HG02970 (cell line): ENCODE measurements around the gene ZP3.
"Not testable (repeated sequence)": the region's sequence is repeated elsewhere in the genome, so short reads cannot be mapped to it uniquely, and the experiment has no call there.

Experiments used
- ATAC-seq: cut with Tn5 transposase; IDR thresholded peaks from one replicate; pipeline ENCODE4 v1.9.1; 2021; ENCODE audit warnings: mild to moderate bottlenecking, moderate library complexity, moderate number of reproducible peaks; ENCODE audit not compliant: unreplicated experiment, low FRiP score

The ZP3 gene

DNA sequence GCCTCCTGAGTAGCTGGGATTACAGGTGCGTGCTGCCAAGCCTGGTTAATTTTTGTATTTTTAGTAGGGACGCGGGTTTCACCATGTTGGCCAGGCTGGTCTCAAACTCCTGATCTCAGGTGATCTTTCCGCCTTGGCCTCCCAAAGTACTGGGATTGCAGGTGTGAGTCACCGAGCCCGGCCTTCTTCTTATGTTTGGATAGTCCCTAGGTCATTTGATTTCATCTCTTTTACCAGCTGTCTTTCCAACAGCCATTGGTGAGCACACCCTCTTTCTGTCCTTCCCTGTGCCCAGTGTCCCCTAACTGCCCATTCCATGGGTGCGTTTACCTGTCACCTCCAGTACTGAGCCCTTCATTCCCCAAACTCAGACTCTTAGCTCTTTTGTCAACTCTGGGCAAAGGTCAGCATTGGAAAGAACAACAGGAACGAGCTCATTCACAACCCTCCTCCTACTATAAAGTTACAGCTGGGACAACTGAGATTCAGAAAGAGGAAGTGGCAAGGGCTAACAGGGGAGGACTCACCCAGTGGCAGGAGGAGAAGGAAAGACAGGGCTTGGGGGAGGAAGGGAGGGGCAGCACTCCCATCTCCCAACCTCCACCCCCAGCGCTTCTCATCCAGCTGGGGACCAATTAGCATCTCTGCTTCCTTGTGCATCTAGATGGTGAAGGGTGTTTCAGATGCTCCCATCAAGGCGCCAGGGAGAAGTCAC, 20.8 kb upstream of the ZP3 start:
- ATAC-seq: no peak

- no peak for ATAC-seq
Measured at GRCh38 chr7:76405738-76406137, 19.0 kb upstream of the ZP3 start.

DNA sequence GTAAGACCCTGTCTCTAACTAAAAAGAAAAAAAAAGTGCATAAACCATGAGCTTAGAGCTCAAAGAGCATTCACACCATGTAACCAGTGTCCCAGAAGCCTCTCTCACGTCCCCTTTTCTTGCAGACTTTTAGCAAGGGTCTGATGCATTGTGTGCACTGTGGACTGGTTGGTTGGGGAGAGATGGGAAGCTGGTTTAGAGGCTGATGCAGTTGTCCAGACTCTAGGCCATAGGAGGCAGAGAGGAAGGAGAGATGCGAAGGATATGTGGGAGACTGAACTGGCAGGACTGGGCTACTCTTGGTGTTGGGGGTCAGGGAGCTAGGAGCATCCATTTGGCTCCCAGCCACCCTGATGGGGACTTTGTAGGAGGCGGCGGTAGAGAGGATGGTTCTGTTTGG, 17.0 kb upstream of the ZP3 start:
- ATAC-seq: no peak

DNA sequence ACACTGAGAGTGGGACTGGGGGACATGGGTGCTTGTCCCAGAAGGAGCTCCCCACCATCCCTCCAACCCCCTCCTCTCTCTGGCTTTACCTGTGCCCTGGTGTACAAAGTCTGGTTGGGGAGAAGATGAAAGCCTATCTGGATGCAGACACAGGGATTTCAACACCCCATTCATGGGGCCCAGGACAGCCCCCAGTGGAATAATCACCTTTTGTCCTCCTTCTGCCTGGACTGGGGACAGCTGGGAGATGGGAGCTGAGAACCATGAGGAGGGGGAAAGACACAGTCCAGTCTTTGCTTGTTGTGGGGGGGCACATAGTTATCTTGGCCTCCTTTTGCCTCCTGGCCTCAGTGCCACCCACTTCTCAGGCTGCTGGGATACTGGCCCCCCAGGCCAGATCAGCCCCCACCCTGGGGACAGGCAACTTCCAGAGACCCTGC, 16.6 kb upstream of the ZP3 start:
- no peak for ATAC-seq

- ATAC-seq: no peak
Measured at GRCh38 chr7:76409537-76409936, 15.2 kb upstream of the ZP3 start, which contains the start of gene SSC4D. SSC4D (minus strand) TSS chr7:76409697; CDS start chr7:76404439, 5,258 bp downstream.

GRCh38 chr7:76411626-76412025, 13.1 kb upstream of the ZP3 start:
- ATAC-seq: no peak

- ATAC-seq: no peak
Measured at GRCh38 chr7:76412249-76412648, 12.5 kb upstream of the ZP3 start.

DNA sequence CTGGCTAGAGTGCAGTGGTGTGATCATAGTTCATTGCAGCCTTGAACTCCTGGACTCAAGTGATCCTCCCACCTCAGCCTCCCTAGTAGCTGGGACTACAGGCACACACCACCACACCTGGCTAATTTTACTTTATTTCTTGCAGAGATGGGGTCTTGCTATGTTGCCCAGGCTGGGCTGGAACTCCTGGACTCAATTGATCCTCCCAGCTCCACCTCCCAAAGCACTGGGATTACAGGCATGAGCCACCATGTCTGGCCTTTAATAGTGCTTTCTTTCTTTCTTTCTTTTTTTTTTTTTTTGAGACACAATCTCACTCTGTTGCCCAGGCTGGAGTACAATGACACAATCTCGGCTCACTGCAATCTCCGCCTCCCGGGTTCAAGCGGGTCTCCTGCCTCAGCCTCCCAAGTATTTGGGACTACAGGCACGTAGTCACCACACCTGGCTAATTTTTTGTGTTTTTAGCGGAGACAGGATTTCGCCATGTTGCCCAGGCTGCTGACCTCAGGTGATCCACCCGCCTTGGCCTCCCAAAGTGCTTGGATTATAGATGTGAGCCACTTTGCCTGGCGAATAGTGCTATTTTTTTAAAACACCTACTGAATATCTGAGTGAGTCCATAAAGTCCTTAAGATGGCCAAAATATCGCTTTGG, 7.0 kb upstream of the ZP3 start:
- ATAC-seq: not testable (repeated sequence)

- not testable (repeated sequence) for ATAC-seq
Measured at GRCh38 chr7:76421097-76421496, 3.7 kb upstream of the ZP3 start.

DNA sequence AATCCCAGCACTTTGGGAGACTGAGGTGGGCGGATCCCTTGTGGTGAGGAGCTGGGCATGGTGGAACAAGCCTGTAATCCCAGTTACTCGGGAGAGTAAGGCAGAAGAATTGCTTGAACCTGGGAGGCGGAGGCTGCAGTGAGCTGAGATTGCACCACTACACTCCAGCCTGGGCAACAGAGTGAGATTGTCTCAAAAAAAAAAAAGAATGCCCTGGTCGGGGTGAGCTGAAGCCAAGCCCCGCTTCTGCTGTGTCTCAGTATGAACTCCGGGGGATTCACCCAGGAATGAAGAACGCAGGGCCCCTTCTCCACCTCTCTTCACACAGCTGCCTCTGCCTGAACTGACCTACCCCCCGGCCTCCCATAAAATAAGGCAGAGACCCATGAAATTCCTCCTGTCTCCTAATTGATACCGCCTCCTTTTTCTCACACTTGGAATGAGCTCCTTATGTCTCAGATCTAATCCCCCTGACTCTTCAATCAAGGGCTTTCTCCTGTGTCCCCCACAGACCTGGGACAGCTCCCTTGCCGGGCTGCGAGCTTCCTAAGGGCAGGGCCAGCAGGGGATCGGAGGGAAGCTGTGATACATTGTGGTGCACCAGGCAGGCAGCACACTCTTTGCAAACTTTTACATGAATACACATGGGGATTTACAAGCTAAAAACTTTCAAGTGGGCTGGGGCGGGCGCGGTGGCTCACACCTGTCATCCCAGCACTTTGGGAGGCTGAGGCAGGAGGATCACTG, 911 bp upstream of the ZP3 start:
- ATAC-seq: no peak

GRCh38 chr7:76425156-76425555, 406 bp downstream of the ZP3 start:
- no peak for ATAC-seq

GRCh38 chr7:76425558-76425957, 808 bp downstream of the ZP3 start:
- ATAC-seq: not testable (repeated sequence)

DNA sequence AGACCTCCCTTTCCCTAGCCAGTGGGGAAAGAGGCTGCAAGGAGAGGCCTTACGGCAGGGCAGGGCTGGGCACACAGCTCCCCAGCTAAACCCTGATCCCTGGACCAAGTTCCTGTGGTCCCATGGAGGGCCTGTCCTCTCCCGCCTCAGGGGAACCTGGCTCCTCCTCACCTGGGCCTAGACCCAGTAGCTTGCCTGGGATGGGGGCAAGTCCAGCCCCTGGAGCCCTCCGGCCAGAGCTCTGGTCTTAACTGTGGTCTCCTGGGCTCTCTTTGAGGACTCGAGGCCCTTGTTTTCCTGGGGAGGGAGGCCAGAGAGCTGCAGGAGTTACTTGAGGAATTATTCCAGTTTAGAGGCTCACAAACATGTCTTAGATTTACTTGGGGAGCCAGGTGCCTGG, 1.5 kb downstream of the ZP3 start:
- no peak for ATAC-seq

GRCh38 chr7:76427635-76428034, 2.9 kb downstream of the ZP3 start:
- no peak for ATAC-seq

DNA sequence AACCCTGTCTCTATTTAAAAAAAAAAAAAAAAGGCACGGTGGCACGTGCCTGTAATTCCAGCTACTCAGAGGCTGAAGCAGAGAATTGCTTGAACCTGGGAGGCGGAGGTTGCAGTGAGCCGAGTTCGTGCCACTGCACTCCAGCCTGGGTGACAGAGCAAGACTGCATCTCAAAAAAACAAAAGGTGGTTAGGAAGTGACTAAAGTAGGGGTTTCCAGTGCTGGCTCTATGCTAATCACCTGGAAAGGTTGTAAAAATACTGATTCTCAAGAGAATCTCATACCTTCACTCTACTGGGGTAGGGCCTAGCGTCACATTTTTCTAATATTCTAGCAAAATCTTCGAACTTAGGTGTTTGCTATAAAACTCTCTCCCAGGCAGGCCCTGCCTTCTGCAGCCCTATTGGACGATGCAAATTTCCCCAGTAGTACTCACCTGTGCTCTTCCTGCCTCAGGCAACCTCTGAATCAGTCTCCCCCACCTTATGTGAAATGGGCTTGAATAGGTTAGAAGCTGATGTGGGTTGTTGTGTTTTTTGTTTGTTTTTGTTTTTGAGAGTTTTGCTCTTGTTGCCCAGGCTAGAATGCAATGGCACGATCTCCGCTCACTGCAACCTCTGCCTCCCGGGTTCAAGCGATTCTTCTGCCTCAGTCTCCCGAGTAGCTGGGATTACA, 3.5 kb downstream of the ZP3 start:
- ATAC-seq: no peak

GRCh38 chr7:76428868-76429805, 4.4 kb downstream of the ZP3 start:
- no peak for ATAC-seq

DNA sequence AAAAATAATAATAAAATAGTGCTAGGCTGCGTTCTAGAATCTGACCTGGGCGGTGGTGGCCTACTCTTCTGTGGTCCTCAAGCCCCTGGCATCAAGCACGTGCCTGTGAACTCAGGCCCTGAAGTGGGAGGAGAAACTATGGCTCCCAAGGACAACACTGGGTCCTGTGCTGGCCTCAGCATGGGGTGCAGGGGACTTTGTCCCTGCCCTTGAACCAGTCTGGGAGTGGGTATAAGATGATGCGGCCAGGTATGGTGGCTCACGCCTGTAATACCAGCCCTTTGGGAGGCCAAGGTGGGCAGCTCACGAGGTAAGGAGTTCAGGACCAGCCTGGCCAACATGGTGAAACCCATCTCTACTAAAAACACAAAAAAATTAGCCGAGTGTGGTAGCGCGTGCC, 5.5 kb downstream of the ZP3 start:
- ATAC-seq: no peak

DNA sequence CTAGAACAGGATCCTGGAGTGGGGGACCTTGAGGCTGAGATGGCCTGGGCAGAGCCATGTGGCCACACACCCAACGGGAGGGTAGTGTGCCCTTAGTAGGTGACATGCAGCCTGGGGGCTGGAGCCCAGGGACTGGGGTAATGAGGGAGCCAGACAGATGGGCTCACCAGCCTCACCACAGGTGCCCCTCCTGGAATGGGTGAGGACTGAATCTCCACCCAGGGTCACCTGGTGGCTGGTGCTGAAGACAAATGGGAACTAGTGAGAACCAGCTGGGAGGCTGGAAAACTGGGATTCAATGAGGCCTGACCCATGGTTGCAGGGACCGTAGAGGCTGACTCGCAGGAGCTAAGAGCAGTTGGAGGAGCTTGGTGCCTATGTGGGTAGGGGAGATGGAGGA, 6.1 kb downstream of the ZP3 start:
- no peak for ATAC-seq

- ATAC-seq: not testable (repeated sequence)
Measured at GRCh38 chr7:76437873-76438272, 13.1 kb downstream of the ZP3 start.
